Measurements from ENCODE around the gene RAB21. TPM values are rescaled to one million over a fixed set of nuclear protein-coding genes. Genes with fewer than 3 reads are reported as not detected.

Gene RAB21
- total and polyA plus RNA-seq, 2 of the 13 experiments (the other 11 are each of a cell fraction or from before 2014, with no cell fraction given), result 4.4 to 50.9 TPM

DNA sequence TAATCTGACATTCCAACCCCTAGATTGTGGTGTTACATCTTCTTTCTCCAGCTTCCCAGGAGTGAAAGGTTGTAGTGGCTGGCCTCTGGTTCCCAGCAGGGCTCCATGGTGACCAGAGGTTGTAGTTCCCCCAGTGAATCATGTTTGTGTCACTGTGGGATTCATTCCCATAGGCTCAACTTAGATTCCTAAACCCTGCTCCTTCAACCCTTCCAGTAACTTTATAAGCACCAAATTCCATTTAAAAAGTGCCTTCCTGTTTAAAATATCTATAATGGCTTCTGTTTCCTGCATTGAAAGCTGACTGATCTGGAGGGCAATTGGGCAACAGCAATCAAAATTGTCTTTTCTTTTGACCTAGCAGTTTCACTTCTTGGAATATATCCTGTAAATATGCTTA, 44.4 kb downstream of the RAB21 start:
- Histone ChIP-seq H3K27ac (ENCODE audit: extremely low read length, insufficient read depth, low read length) (no peak overlapping the region), H2AFZ (ENCODE audit: low read length) (no peak overlapping the region), H3K4me1 (ENCODE audit: insufficient read depth, low read length) (no peaks in the 10 kb centered on the region), H3K9me3 (ENCODE audit: low read length) (no peaks in the 10 kb centered on the region), H3K36me3 (replicated peaks in 1 of 2; ENCODE audit: control insufficient read depth in 1 of 2, insufficient read depth in 2 of 2, low read length in 2 of 2) (no peaks in the 10 kb centered on the region), H3K79me2 (ENCODE audit: insufficient read depth, low read length) (no peaks in the 10 kb centered on the region), H4K20me1 (ENCODE audit: insufficient read depth, low read length) (no peaks in the 10 kb centered on the region), H3K4me2 (ENCODE audit: low read depth, low read length) (no peak overlapping the region), H3K4me3 (replicated peaks in 1 of 3; ENCODE audit: insufficient read depth in 1 of 3, low read depth in 2 of 3, low read length in 3 of 3) (no peak overlapping the region), H3K9ac (ENCODE audit: insufficient read depth, low read depth, low read length) (no peak overlapping the region), H3K27me3 (ENCODE audit: control insufficient read depth in 1 of 2, insufficient read depth in 2 of 2, low read length in 2 of 2) (no peaks in the 10 kb centered on the region)
- intact Hi-C loops (cut with micrococcal nuclease; ENCODE audit: unreplicated experiment) (no loop called here), in situ Hi-C loops (cut with HindIII; ENCODE audit: extremely low pct_ligation_motif_present, low pct_unique_long_range_greater_than_20kb) (no loop called here)
- ATAC-seq, result peak; percentile 41; the same call in 2 of the 3 replicates
- ChIA-PET CTCF (ENCODE audit: low intra/inter-chr PET ratio, low total read pairs) (no interaction called here), POLR2A (no interaction called here)
- no peak for FAIRE-seq
- no peak for DNase-seq (ENCODE audit: low spot score)
- TF ChIP-seq, protein P1, sequence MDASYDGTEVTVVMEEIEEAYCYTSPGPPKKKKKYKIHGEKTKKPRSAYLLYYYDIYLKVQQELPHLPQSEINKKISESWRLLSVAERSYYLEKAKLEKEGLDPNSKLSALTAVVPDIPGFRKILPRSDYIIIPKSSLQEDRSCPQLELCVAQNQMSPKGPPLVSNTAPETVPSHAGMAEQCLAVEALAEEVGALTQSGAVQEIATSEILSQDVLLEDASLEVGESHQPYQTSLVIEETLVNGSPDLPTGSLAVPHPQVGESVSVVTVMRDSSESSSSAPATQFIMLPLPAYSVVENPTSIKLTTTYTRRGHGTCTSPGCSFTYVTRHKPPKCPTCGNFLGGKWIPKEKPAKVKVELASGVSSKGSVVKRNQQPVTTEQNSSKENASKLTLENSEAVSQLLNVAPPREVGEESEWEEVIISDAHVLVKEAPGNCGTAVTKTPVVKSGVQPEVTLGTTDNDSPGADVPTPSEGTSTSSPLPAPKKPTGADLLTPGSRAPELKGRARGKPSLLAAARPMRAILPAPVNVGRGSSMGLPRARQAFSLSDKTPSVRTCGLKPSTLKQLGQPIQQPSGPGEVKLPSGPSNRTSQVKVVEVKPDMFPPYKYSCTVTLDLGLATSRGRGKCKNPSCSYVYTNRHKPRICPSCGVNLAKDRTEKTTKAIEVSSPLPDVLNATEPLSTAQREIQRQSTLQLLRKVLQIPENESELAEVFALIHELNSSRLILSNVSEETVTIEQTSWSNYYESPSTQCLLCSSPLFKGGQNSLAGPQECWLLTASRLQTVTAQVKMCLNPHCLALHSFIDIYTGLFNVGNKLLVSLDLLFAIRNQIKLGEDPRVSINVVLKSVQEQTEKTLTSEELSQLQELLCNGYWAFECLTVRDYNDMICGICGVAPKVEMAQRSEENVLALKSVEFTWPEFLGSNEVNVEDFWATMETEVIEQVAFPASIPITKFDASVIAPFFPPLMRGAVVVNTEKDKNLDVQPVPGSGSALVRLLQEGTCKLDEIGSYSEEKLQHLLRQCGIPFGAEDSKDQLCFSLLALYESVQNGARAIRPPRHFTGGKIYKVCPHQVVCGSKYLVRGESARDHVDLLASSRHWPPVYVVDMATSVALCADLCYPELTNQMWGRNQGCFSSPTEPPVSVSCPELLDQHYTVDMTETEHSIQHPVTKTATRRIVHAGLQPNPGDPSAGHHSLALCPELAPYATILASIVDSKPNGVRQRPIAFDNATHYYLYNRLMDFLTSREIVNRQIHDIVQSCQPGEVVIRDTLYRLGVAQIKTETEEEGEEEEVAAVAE (CRISPR knock-in tag; IDR thresholded peaks at IDR 0.05; ENCODE audit: borderline replicate concordance), result no peak
- TF ChIP-seq ZNF891 (CRISPR knock-in tag; IDR thresholded peaks at IDR 0.05) (no peak), CHD4 (IDR thresholded peaks at IDR 0.05; ENCODE audit: borderline replicate concordance, low read length) (no peak), FIP1L1 (IDR thresholded peaks at IDR 0.05; ENCODE audit: borderline replicate concordance, insufficient read depth, low read depth, low read length) (no peak), KLF12 (CRISPR knock-in tag; IDR thresholded peaks at IDR 0.05; ENCODE audit: borderline replicate concordance) (no peak), PPARG (CRISPR knock-in tag; conservative IDR thresholded peaks at IDR 0.05) (no peak)
- BruUV-seq (replicated peaks), result no TSS peak

All from HepG2 (cell line).